GM13976 (cell line): ENCODE measurements around the gene ARL11.

Experiments
- DNase-seq: peaks from one replicate; pipeline ENCODE4 v3.0.0; 2012; ENCODE audit warnings: low spot score
- CTCF ChIP-seq: IDR thresholded peaks from 2 replicates; pipeline ENCODE4 v1.5.1; 2012; ENCODE audit warnings: borderline replicate concordance, mild to moderate bottlenecking; ENCODE audit not compliant: insufficient read depth; ENCODE audit errors: extremely low read depth, missing control alignments, control extremely low read depth
- in situ Hi-C: fragments of 300-500 bp; cut with MboI; formaldehyde crosslinking; loops from one replicate; pipeline ENCODE4 v1.12.0; 2022; ENCODE audit warnings: low sequenced_read_pairs, mixed read lengths, inconsistent platforms; ENCODE audit not compliant: unreplicated experiment

Gene ARL11

GRCh38 chr13:49636705-49637104, 8.4 kb downstream of the ARL11 start:
- DNase-seq: no peak
- no peak for TF ChIP-seq CTCF
- in situ Hi-C loops: no loop called here

- TF ChIP-seq CTCF: no peak
- in situ Hi-C loops: no loop called here
- DNase-seq: no peak
These were observed 9.9 kb downstream of the ARL11 start for GRCh38 chr13:49638030-49638743.

GRCh38 chr13:49638744-49639072, 10.4 kb downstream of the ARL11 start:
- TF ChIP-seq CTCF: no peak
- no peak for DNase-seq
- in situ Hi-C loops: no loop called here

- DNase-seq: no peak
- no peak for TF ChIP-seq CTCF
- in situ Hi-C loops: no loop called here
These were observed 13.5 kb downstream of the ARL11 start for GRCh38 chr13:49641801-49642291.

- no peak for DNase-seq
- no peak for TF ChIP-seq CTCF
- in situ Hi-C loops: no loop called here
These were observed 14.8 kb downstream of the ARL11 start for GRCh38 chr13:49643035-49643646.

GRCh38 chr13:49645451-49645850, 17.1 kb downstream of the ARL11 start:
- in situ Hi-C loops: no loop called here
- no peak for TF ChIP-seq CTCF
- DNase-seq: no peak
